ENCODE results near the gene C17orf114.
A peak's percentile ranks its signal among the peaks of the same experiment; 100 is the strongest.
"Not testable (repeated sequence)": the region's sequence is repeated elsewhere in the genome, so short reads cannot be mapped to it uniquely, and the experiment has no call there.

The C17orf114 gene

GRCh38 chr17:4802228-4802627, at the start of gene C17orf114:
TSS of gene C17orf114 (minus strand) at chr17:4802328.
- DNase-seq (ENCODE audit: low read depth) = no peak

GRCh38 chr17:4851084-4851483, 49.0 kb upstream of the C17orf114 start:
- DNase-seq (ENCODE audit: low read depth) = no peak

- DNase-seq (ENCODE audit: low read depth) = no peak
These were observed 48.1 kb upstream of the C17orf114 start for GRCh38 chr17:4850246-4850645.

- DNase-seq (ENCODE audit: low read depth) = no peak
These were observed 46.9 kb upstream of the C17orf114 start for GRCh38 chr17:4849011-4849536.

- no peak for DNase-seq (ENCODE audit: low read depth)
These were observed 44.7 kb upstream of the C17orf114 start for GRCh38 chr17:4846635-4847390.

- DNase-seq (ENCODE audit: low read depth) = no peak
These were observed 43.0 kb upstream of the C17orf114 start for GRCh38 chr17:4845118-4845517.

- no peak for DNase-seq (ENCODE audit: low read depth)
These were observed 41.3 kb upstream of the C17orf114 start for GRCh38 chr17:4843321-4844000.

GRCh38 chr17:4842376-4842775, 40.2 kb upstream of the C17orf114 start:
- DNase-seq (ENCODE audit: low read depth) = no peak

GRCh38 chr17:4840893-4841242, 38.7 kb upstream of the C17orf114 start:
- no peak for DNase-seq (ENCODE audit: low read depth)

- no peak for DNase-seq (ENCODE audit: low read depth)
These were observed 38.1 kb upstream of the C17orf114 start for GRCh38 chr17:4839965-4840892.

GRCh38 chr17:4839221-4839620, 37.1 kb upstream of the C17orf114 start:
- DNase-seq (ENCODE audit: low read depth) = no peak

GRCh38 chr17:4838309-4838785, 36.2 kb upstream of the C17orf114 start:
- no peak for DNase-seq (ENCODE audit: low read depth)

- no peak for DNase-seq (ENCODE audit: low read depth)
These were observed 35.6 kb upstream of the C17orf114 start for GRCh38 chr17:4837471-4838308.

- no peak for DNase-seq (ENCODE audit: low read depth)
These were observed 34.1 kb upstream of the C17orf114 start for GRCh38 chr17:4836221-4836620.

- DNase-seq (ENCODE audit: low read depth) = no peak
These were observed 32.5 kb upstream of the C17orf114 start for GRCh38 chr17:4834681-4835020.

GRCh38 chr17:4833941-4834680, 32.0 kb upstream of the C17orf114 start:
- DNase-seq (ENCODE audit: low read depth) = no peak

- peak; percentile 77 for DNase-seq (ENCODE audit: low read depth)
These were observed 31.2 kb upstream of the C17orf114 start, which contains the start of gene MINK1 for GRCh38 chr17:4833178-4833940. TSS of gene MINK1 (plus strand) at chr17:4833340. CDS start at chr17:4833584, 244 bp downstream.

GRCh38 chr17:4832829-4833177, 30.7 kb upstream of the C17orf114 start:
- not testable (repeated sequence) for DNase-seq (ENCODE audit: low read depth)

GRCh38 chr17:4827399-4827798, 25.3 kb upstream of the C17orf114 start:
- no peak for DNase-seq (ENCODE audit: low read depth)

Measured in HS-5 (cell line).